Osteoblast (primary cell): ENCODE results near the gene CBX6. TPM values are rescaled to one million over a fixed set of nuclear protein-coding genes. Genes with fewer than 3 reads are reported as not detected.

ENCODE experiments used
- DNase-seq: peaks from one replicate; pipeline ENCODE4 v3.0.0; 2011; ENCODE audit warnings: low spot score, mixed read lengths; ENCODE audit not compliant: insufficient read length; ENCODE audit errors: missing footprints
- H2AFZ ChIP-seq: 2 replicates; pipeline ENCODE4 v1.6.0; 2011; ENCODE audit warnings: mild to moderate bottlenecking, low read length
- H3K27ac ChIP-seq: 2 replicates; pipeline ENCODE4 v1.5.1; 2011; ENCODE audit warnings: mild to moderate bottlenecking, low read depth, low read length, moderate library complexity
- H3K27me3 ChIP-seq: 2 replicates; pipeline ENCODE4 v1.6.0; 2012; ENCODE audit warnings: mild to moderate bottlenecking, control low read depth, inconsistent platforms, low read length, moderate library complexity; ENCODE audit not compliant: insufficient read depth
- H3K36me3 ChIP-seq: 2 replicates; pipeline ENCODE4 v1.5.1; 2011; ENCODE audit warnings: mild to moderate bottlenecking, low read length, control low read depth, moderate library complexity; ENCODE audit not compliant: insufficient read depth
- H3K4me1 ChIP-seq: 2 replicates; pipeline ENCODE4 v1.5.1; 2011; ENCODE audit warnings: mild to moderate bottlenecking, low read length, control low read depth, moderate library complexity; ENCODE audit not compliant: insufficient read depth
- H3K4me2 ChIP-seq: 2 replicates; pipeline ENCODE4 v1.6.0; 2011; ENCODE audit warnings: mild to moderate bottlenecking, low read length; ENCODE audit not compliant: insufficient read depth
- H3K4me3 ChIP-seq: fragments of 200-600 bp; sonication (generic); 3 replicates; pipeline ENCODE4 v1.5.1; 2012; ENCODE audit warnings: mild to moderate bottlenecking, low read length, inconsistent platforms; ENCODE audit not compliant: insufficient read depth
- H3K79me2 ChIP-seq: 2 replicates; pipeline ENCODE4 v1.6.0; 2012; ENCODE audit warnings: mild to moderate bottlenecking, low read length, control low read depth, inconsistent platforms; ENCODE audit not compliant: insufficient read depth
- H3K9me3 ChIP-seq: 2 replicates; pipeline ENCODE4 v1.5.1; 2011; ENCODE audit warnings: low read depth, low read length, control low read depth
- H4K20me1 ChIP-seq: 2 replicates; pipeline ENCODE4 v1.6.0; 2012; ENCODE audit warnings: mild to moderate bottlenecking, low read length, control low read depth; ENCODE audit not compliant: insufficient read depth
- total RNA-seq: library from RNA; depleted of rRNA; stranded (reverse); fragments of >200 nt; gene quantifications from 2 replicates; pipeline ENCODE4 v1.2.3, GENCODE V29; 2012
- TF ChIP-seq, protein P1 (sequence below): IDR thresholded peaks from 2 replicates; pipeline ENCODE4 v1.5.1; 2011; ENCODE audit warnings: mild to moderate bottlenecking, low read depth, low read length, moderate library complexity; ENCODE audit errors: extremely low read depth

Gene CBX6
- total RNA-seq, 1 donor: 58.6 TPM

DNA sequence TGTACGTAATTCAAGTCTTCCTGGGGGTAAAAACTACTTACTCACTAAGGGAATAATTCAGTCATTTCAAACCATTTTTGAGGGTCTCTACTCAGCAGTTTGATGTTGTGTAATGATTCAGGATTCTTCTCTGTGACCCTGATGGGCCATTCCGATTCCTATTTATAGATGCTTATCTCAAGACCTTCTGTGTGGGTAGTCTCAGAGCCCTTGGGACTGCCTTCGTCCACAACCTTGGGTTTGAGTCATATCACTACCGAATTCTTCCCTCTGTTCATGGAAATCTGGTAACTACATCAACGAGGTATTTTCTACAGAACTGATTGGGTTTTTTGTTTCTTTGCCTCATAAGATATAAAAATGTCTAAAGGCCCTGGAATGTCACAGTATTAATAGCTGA lies 14.3 kb upstream of the CBX6 start:
- Histone ChIP-seq H3K9me3 (no peaks in the 10 kb centered on the region), H3K4me3 (no peak overlapping the region), H3K27me3 (peaks cover 6% of the 10 kb centered on the region), H2AFZ (no peak overlapping the region), H3K79me2 (no peaks in the 10 kb centered on the region), H3K36me3 (no peaks in the 10 kb centered on the region), H3K4me1 (peaks cover 15% of the 10 kb centered on the region), H3K4me2 (no peak overlapping the region), H3K27ac (no peak overlapping the region), H4K20me1 (no peaks in the 10 kb centered on the region)
- peak; percentile 38 for DNase-seq
- TF ChIP-seq, protein P1, sequence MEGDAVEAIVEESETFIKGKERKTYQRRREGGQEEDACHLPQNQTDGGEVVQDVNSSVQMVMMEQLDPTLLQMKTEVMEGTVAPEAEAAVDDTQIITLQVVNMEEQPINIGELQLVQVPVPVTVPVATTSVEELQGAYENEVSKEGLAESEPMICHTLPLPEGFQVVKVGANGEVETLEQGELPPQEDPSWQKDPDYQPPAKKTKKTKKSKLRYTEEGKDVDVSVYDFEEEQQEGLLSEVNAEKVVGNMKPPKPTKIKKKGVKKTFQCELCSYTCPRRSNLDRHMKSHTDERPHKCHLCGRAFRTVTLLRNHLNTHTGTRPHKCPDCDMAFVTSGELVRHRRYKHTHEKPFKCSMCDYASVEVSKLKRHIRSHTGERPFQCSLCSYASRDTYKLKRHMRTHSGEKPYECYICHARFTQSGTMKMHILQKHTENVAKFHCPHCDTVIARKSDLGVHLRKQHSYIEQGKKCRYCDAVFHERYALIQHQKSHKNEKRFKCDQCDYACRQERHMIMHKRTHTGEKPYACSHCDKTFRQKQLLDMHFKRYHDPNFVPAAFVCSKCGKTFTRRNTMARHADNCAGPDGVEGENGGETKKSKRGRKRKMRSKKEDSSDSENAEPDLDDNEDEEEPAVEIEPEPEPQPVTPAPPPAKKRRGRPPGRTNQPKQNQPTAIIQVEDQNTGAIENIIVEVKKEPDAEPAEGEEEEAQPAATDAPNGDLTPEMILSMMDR: no peak

DNA sequence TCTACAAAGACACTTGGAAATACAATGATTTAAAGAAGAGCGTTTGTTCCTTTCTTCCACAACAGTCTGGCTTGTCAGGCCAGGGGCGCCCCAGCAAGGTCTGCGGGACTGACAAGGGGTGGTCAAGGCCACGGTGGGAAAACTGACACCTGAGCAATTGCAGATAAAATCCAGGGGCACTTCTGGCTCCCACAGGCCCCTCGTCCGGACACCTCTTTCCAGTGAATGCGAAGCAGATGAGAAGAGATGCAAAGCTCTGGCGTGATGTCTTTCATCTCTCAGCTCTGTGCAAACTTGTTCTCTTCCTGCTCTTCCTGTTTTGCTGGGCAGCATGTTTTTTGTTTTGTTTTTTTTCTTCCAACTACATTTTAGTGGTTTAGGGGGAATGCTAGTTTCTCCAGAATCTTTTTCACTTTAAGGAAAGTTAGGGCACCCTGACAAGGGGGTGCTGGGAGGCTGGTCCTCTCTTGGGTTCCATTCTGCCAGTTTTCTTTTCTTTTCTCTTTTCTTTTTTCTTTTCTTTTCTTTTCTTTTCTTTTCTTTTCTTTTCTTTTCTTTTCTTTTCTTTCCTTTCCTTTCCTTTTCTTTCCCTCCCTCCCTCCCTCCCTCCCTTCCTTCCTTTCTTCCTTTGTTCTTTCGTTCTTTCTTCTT lies 11.1 kb upstream of the CBX6 start:
- no peaks in the 10 kb centered on the region for H3K36me3 ChIP-seq
- H3K4me3 ChIP-seq: no peak overlapping the region
- no peak overlapping the region for H3K4me2 ChIP-seq
- H3K4me1 ChIP-seq: peaks cover 20% of the 10 kb centered on the region
- H3K79me2 ChIP-seq: no peaks in the 10 kb centered on the region
- H3K27ac ChIP-seq: no peak overlapping the region
- DNase-seq: no peak
- H3K27me3 ChIP-seq: peaks cover 9% of the 10 kb centered on the region
- no peaks in the 10 kb centered on the region for H4K20me1 ChIP-seq
- peak overlapping the region; percentile 63 for H2AFZ ChIP-seq
- H3K9me3 ChIP-seq: no peaks in the 10 kb centered on the region
- TF ChIP-seq, protein P1: no peak

- peaks cover 20% of the 10 kb centered on the region for H3K4me1 ChIP-seq
- H3K79me2 ChIP-seq: no peaks in the 10 kb centered on the region
- H3K9me3 ChIP-seq: no peaks in the 10 kb centered on the region
- H3K4me2 ChIP-seq: peak overlapping the region; percentile 85
- peaks cover 13% of the 10 kb centered on the region for H3K27me3 ChIP-seq
- H3K4me3 ChIP-seq: peak overlapping the region; percentile 56
- H2AFZ ChIP-seq: peak overlapping the region; percentile 63
- DNase-seq: peak; percentile 63
- H4K20me1 ChIP-seq: no peaks in the 10 kb centered on the region
- H3K36me3 ChIP-seq: no peaks in the 10 kb centered on the region
- H3K27ac ChIP-seq: peak overlapping the region; percentile 31
- TF ChIP-seq, protein P1: no peak
Observed at GRCh38 chr22:38881997-38882879, 10.2 kb upstream of the CBX6 start.

GRCh38 chr22:38881464-38881871 lies 9.5 kb upstream of the CBX6 start:
- Histone ChIP-seq H3K27me3 (peaks cover 13% of the 10 kb centered on the region), H3K9me3 (no peaks in the 10 kb centered on the region), H4K20me1 (no peaks in the 10 kb centered on the region), H3K4me3 (peak overlapping the region; percentile 56), H3K4me2 (peak overlapping the region; percentile 85), H3K27ac (peak overlapping the region; percentile 61), H3K4me1 (peaks cover 20% of the 10 kb centered on the region), H2AFZ (peak overlapping the region; percentile 90), H3K36me3 (no peaks in the 10 kb centered on the region), H3K79me2 (no peaks in the 10 kb centered on the region)
- peak; percentile 86 for DNase-seq
- TF ChIP-seq, protein P1: no peak
